Adrenal gland (tissue), 12 donors: ENCODE measurements around the gene RELN. TPM values are rescaled to one million over a fixed set of nuclear protein-coding genes. Genes with fewer than 3 reads are reported as not detected.

Experiments used
- DNase-seq, 7 donors: peaks; one replicate each; pipeline ENCODE4 v3.0.0-alpha.2; 2019 to 2020
- H3K27ac ChIP-seq, 5 donors: fragments of 200-600 bp; sonication (generic) in 4 of 5; 1 replicate in 3 of 5; 2 replicates in 2 of 5; pipeline versions ENCODE4 v1.5.1 to v1.8.0; 2016 to 2020; ENCODE audit warnings: mild to moderate bottlenecking in 1 of 5
- H3K27me3 ChIP-seq: fragments of 200-600 bp; 2 replicates; pipeline ENCODE4 v1.8.0; 2021
- H3K36me3 ChIP-seq, 2 donors: fragments of 200-600 bp; replicated peaks in 1 of 2; 1 replicate in 1 of 2; 2 replicates in 1 of 2; pipeline versions ENCODE4 v1.5.1 to v1.8.0; 2018 to 2022
- H3K4me1 ChIP-seq, 2 donors: fragments of 200-600 bp; replicated peaks in 1 of 2; 1 replicate in 1 of 2; 2 replicates in 1 of 2; pipeline versions ENCODE4 v1.5.1 to v1.8.0; 2018 to 2021
- H3K4me3 ChIP-seq, 4 donors: fragments of 200-600 bp; sonication (generic) in 3 of 4; one replicate each; pipeline ENCODE4 v1.5.1; 2016 to 2018
- H3K9me3 ChIP-seq, 3 donors: fragments of 200-600 bp; sonication (generic) in 1 of 3; replicated peaks in 1 of 3; 1 replicate in 2 of 3; 2 replicates in 1 of 3; pipeline versions ENCODE4 v1.5.1 to v1.8.0; 2016 to 2021
- CTCF ChIP-seq, 6 experiments: fragments of 450-650 bp in 4 of 6; fragments of 200-600 bp in 2 of 6; sonication (generic) in 1 of 6; IDR thresholded peaks; 1 replicate in 5 of 6; 2 replicates in 1 of 6; pipeline versions ENCODE4 v1.5.1 to v1.8.0; 2016 to 2021; ENCODE audit warnings: antibody characterized with exemption in 6 of 6, mild to moderate bottlenecking in 2 of 6, moderate library complexity in 1 of 6
- POLR2A ChIP-seq, 2 donors: fragments of 450-650 bp; IDR thresholded peaks; one replicate each; pipeline ENCODE4 v1.6.1; 2017; ENCODE audit warnings: antibody characterized with exemption in 2 of 2, mild to moderate bottlenecking in 2 of 2, moderate library complexity in 1 of 2
- WGBS, 4 donors: extraction: QIAGEN DNeasy Blood & Tissue Kit in 2 of 4; methylation state at CpG; one replicate each; pipeline versions ENCODE4 v1.1.5 to v1.1.7; 2013 to 2017; 5-methylcytosine and 5-hydroxymethylcytosine counted together
- intact Hi-C, 2 donors: fragments of 100-400 bp; cut with DNase I; formaldehyde crosslinking; loops; one replicate each; pipeline versions ENCODE4 v1.14.1 to v1.15.0; 2022 to 2023
- polyA plus RNA-seq, 3 donors: library from polyadenylated mRNA; stranded (reverse); fragments of 200-250 nt in 2 of 3; fragments of 350-450 nt in 1 of 3; fragmentation: Illumina TruSeq in 1 of 3; extraction: RNeasy Lipid Tissue Mini Kit (QIAGEN cat#74804) in 1 of 3; gene quantifications; one replicate each; pipeline ENCODE4 v1.2.3, GENCODE V29; 2013 to 2014
- total RNA-seq, 9 donors: library from RNA; depleted of rRNA in 4 of 9; stranded (reverse); fragments of >200 nt in 4 of 9; fragments of 120-200 nt in 1 of 9; fragmentation: NEBNext Ultra II Directional in 1 of 9; extraction: Animal tissue kit (Norgen Biotek cat#: 25700) in 1 of 9; gene quantifications; one replicate each; pipeline versions ENCODE4 v1.1.0 to v1.2.4, GENCODE V29; 2013 to 2023
- donor health status: healthy with polysubstance abuse.
- donor health status: Bipolar disorder and iron deficiency.
- donor health status: DM: yes; HTN: yes; CAD: no.
- donor health status: DM: no; HTN: no; CAD: no.
- donor health status: DM: no; HTN: no; CAD: no.
- donor health status: DM: yes; HTN: yes; CAD: no.

RELN gene
- total and polyA plus RNA-seq, 12 donors = 0.88 to 7.9 (median 2.3) TPM

GRCh38 chr7:103540338-103540737 lies 449.1 kb downstream of the RELN start:
- no peak for DNase-seq
- Histone ChIP-seq H3K4me1 (no peaks in the 10 kb centered on the region), H3K4me3 (no peak overlapping the region), H3K27ac (no peak overlapping the region), H3K36me3 (no peaks in the 10 kb centered on the region), H3K9me3 (no peaks in the 10 kb centered on the region), H3K27me3 (no peaks in the 10 kb centered on the region)
- TF ChIP-seq CTCF (IDR thresholded peaks at IDR 0.05) (no peak), POLR2A (IDR thresholded peaks at IDR 0.05) (no peak)
- 83 to 88% (median 84%) methylated on average over 6 to 7 of the region's 7 CpGs for whole genome bisulfite sequencing, 4 donors
- intact Hi-C loops = no loop called here

GRCh38 chr7:103539875-103540274 lies 449.6 kb downstream of the RELN start:
- Histone ChIP-seq H3K36me3 (no peaks in the 10 kb centered on the region), H3K9me3 (no peaks in the 10 kb centered on the region), H3K27ac (no peak overlapping the region), H3K4me3 (no peak overlapping the region), H3K27me3 (no peaks in the 10 kb centered on the region), H3K4me1 (no peaks in the 10 kb centered on the region)
- 91 to 93% (median 91%) methylated on average over 8 of the region's 8 CpGs for WGBS, 4 donors
- DNase-seq = no peak
- intact Hi-C loops = no loop called here
- no peak for TF ChIP-seq POLR2A (IDR thresholded peaks at IDR 0.05)
- no peak for TF ChIP-seq CTCF (IDR thresholded peaks at IDR 0.05)

- Histone ChIP-seq H3K27ac (no peak overlapping the region), H3K4me3 (no peak overlapping the region), H3K9me3 (no peaks in the 10 kb centered on the region), H3K27me3 (no peaks in the 10 kb centered on the region), H3K36me3 (no peaks in the 10 kb centered on the region), H3K4me1 (no peaks in the 10 kb centered on the region)
- DNase-seq = no peak
- no peak for TF ChIP-seq POLR2A (IDR thresholded peaks at IDR 0.05)
- TF ChIP-seq CTCF (IDR thresholded peaks at IDR 0.05) = no peak
- 72 to 81% (median 77%) methylated on average over 11 of the region's 11 CpGs for WGBS, 4 donors
- intact Hi-C loops = no loop called here
These were observed 450.3 kb downstream of the RELN start for GRCh38 chr7:103538964-103539709.

- Histone ChIP-seq H3K9me3 (no peaks in the 10 kb centered on the region), H3K27ac (no peak overlapping the region), H3K4me3 (no peak overlapping the region), H3K36me3 (no peaks in the 10 kb centered on the region), H3K4me1 (no peaks in the 10 kb centered on the region), H3K27me3 (no peaks in the 10 kb centered on the region)
- 78 to 82% (median 80%) methylated on average over 4 of the region's 4 CpGs for WGBS, 4 donors
- intact Hi-C loops = no loop called here
- no peak for DNase-seq
- no peak for TF ChIP-seq CTCF (IDR thresholded peaks at IDR 0.05)
- TF ChIP-seq POLR2A (IDR thresholded peaks at IDR 0.05) = no peak
These were observed 455.7 kb downstream of the RELN start for GRCh38 chr7:103533761-103534160.
